Neural cell (in vitro differentiated cells): ENCODE results near the gene SGCD. TPM values are rescaled to one million over a fixed set of nuclear protein-coding genes. Genes with fewer than 3 reads are reported as not detected.

ENCODE experiments used
- H2AFZ ChIP-seq: fragments of 200-600, 300-800 bp; sonication (generic), shearing (Covaris generic); 2 replicates; pipeline ENCODE4 v1.6.0; 2014; ENCODE audit warnings: low read depth, mild to moderate bottlenecking, antibody characterized with exemption, low read length, moderate library complexity
- H3F3A ChIP-seq: fragments of 200-600 bp; shearing (Covaris generic); 2 replicates; pipeline ENCODE4 v1.6.1; 2016; ENCODE audit warnings: mild to moderate bottlenecking, moderate library complexity, mixed read lengths, antibody characterized with exemption, low read length; ENCODE audit not compliant: insufficient read depth, poor library complexity, severe bottlenecking
- H3K27ac ChIP-seq: fragments of 200-600, 300-800 bp; sonication (generic), shearing (Covaris generic); 2 replicates; pipeline ENCODE4 v1.5.1; 2014; ENCODE audit warnings: mild to moderate bottlenecking, low read length, moderate library complexity
- H3K27me3 ChIP-seq: fragments of 300-800, 200-600 bp; sonication (generic), shearing (Covaris generic); 2 replicates; pipeline ENCODE4 v1.6.0; 2014; ENCODE audit warnings: mild to moderate bottlenecking, low read depth, low read length, moderate library complexity; ENCODE audit not compliant: insufficient read depth
- H3K36me3 ChIP-seq: fragments of 300-800, 200-600 bp; sonication (generic), shearing (Covaris generic); 2 replicates; pipeline ENCODE4 v1.5.1; 2014; ENCODE audit warnings: mild to moderate bottlenecking, antibody characterized with exemption, low read length, moderate library complexity; ENCODE audit not compliant: insufficient read depth
- H3K4me2 ChIP-seq: fragments of 300-800, 200-600 bp; sonication (generic), shearing (Covaris generic); 2 replicates; pipeline ENCODE4 v1.6.0; 2014; ENCODE audit warnings: mild to moderate bottlenecking, low read length
- H3K4me3 ChIP-seq: fragments of 300-800, 200-600 bp; sonication (generic), shearing (Covaris generic); 2 replicates; pipeline ENCODE4 v1.5.1; 2014; ENCODE audit warnings: mild to moderate bottlenecking, low read length, moderate library complexity
- H3K79me2 ChIP-seq: fragments of 200-600 bp; shearing (Covaris generic); replicated peaks from 2 replicates; pipeline ENCODE4 v1.6.0; 2014; ENCODE audit warnings: mild to moderate bottlenecking, low read length, moderate library complexity; ENCODE audit not compliant: insufficient read depth
- H3K9ac ChIP-seq: fragments of 300-800, 200-600 bp; sonication (generic), shearing (Covaris generic); 2 replicates; pipeline ENCODE4 v1.6.1; 2016; ENCODE audit warnings: mild to moderate bottlenecking, low read length, mixed read lengths
- H3K9me2 ChIP-seq: fragments of 200-600 bp; shearing (Covaris generic); 2 replicates; pipeline ENCODE4 v1.6.1; 2016; ENCODE audit warnings: mild to moderate bottlenecking, low read length, mixed read lengths; ENCODE audit not compliant: insufficient read depth
- H3K9me3 ChIP-seq: fragments of 200-600, 300-800 bp; sonication (generic), shearing (Covaris generic); 2 replicates; pipeline ENCODE4 v1.6.1; 2016; ENCODE audit warnings: mild to moderate bottlenecking, mixed run types, low read length, moderate library complexity, mixed read lengths
- H4K20me1 ChIP-seq: fragments of 200-600 bp; shearing (Covaris generic); 2 replicates; pipeline ENCODE4 v1.6.1; 2016; ENCODE audit warnings: mild to moderate bottlenecking, mixed run types; ENCODE audit not compliant: insufficient read depth
- EP300 ChIP-seq: fragments of 450-650 bp; conservative IDR thresholded peaks from 2 replicates; pipeline ENCODE4 v1.6.1; 2014; ENCODE audit warnings: antibody characterized with exemption, mild to moderate bottlenecking, moderate library complexity; ENCODE audit not compliant: poor library complexity, severe bottlenecking
- EZH2 ChIP-seq: fragments of 200-600, 300-800 bp; shearing (Covaris generic), sonication (generic); IDR thresholded peaks from 2 replicates; pipeline ENCODE4 v1.6.1; 2014; ENCODE audit warnings: antibody characterized with exemption, low read length, borderline replicate concordance, mild to moderate bottlenecking; ENCODE audit not compliant: insufficient read depth, poor library complexity, severe bottlenecking
- MXI1 ChIP-seq: fragments of 450-650 bp; conservative IDR thresholded peaks from 2 replicates; pipeline ENCODE4 v1.6.1; 2014; ENCODE audit warnings: antibody characterized with exemption, mild to moderate bottlenecking; ENCODE audit not compliant: poor library complexity, severe bottlenecking
- POLR2AphosphoS5 ChIP-seq: IDR thresholded peaks from 2 replicates; pipeline ENCODE4 v1.6.1; 2012
- RAD21 ChIP-seq: fragments of 450-650 bp; conservative IDR thresholded peaks from 2 replicates; pipeline ENCODE4 v1.6.1; 2014; ENCODE audit warnings: antibody characterized with exemption, mild to moderate bottlenecking, moderate library complexity
- SMC3 ChIP-seq: fragments of 450-650 bp; conservative IDR thresholded peaks from 2 replicates; pipeline ENCODE4 v1.6.1; 2014; ENCODE audit warnings: antibody characterized with exemption, mild to moderate bottlenecking, moderate library complexity; ENCODE audit not compliant: poor library complexity
- TAF1 ChIP-seq: IDR thresholded peaks from 2 replicates; pipeline ENCODE4 v1.6.1; 2012; ENCODE audit warnings: low read depth
- polyA plus RNA-seq: library from polyadenylated mRNA; depleted of rRNA; stranded (reverse); fragments of >200 nt; gene quantifications from 2 replicates; pipeline ENCODE4 v1.2.3, GENCODE V29; 2014
- TF ChIP-seq, protein P1 (sequence below): fragments of 450-650 bp; IDR thresholded peaks from 2 replicates; pipeline ENCODE4 v1.5.1; 2014; ENCODE audit warnings: antibody characterized with exemption, mild to moderate bottlenecking, moderate library complexity; ENCODE audit not compliant: poor library complexity, severe bottlenecking
- TF ChIP-seq, protein P2 (sequence below): IDR thresholded peaks from 2 replicates; pipeline ENCODE4 v1.6.1; 2012; ENCODE audit warnings: borderline replicate concordance

The SGCD gene
- polyA plus RNA-seq, 1 donor from 2014 or later: 3.4 TPM

DNA sequence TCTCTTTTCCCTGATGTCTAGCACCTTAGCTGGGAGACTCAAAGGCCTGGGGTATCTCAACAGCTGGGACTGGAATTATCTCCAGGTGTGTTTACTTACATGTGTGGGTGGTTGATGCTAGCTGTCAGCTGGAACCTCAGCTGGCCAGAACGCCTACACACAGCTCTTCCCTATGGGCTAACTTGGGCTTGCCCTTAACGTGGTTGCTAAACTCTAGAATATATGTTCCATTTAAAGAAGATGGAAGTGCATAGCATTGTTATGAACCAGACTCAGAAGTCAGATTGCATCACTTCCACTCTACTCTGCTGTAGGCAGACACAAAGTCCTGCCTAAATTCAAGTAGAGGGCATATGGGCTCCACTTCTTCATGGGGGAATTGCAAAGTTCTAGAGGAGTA, 29.3 kb downstream of the SGCD start:
- no peak overlapping the region for H3K27ac ChIP-seq
- H3K9ac ChIP-seq: no peak overlapping the region
- no peak overlapping the region for H2AFZ ChIP-seq
- no peaks in the 10 kb centered on the region for H3K9me2 ChIP-seq
- no peak overlapping the region for H3K4me3 ChIP-seq
- no peak overlapping the region for H3K4me2 ChIP-seq
- no peaks in the 10 kb centered on the region for H3K36me3 ChIP-seq
- H4K20me1 ChIP-seq: no peaks in the 10 kb centered on the region
- TF ChIP-seq POLR2AphosphoS5: no peak
- no peak for TF ChIP-seq MXI1
- TF ChIP-seq EP300: no peak
- no peak for TF ChIP-seq SMC3
- TF ChIP-seq, protein P1, sequence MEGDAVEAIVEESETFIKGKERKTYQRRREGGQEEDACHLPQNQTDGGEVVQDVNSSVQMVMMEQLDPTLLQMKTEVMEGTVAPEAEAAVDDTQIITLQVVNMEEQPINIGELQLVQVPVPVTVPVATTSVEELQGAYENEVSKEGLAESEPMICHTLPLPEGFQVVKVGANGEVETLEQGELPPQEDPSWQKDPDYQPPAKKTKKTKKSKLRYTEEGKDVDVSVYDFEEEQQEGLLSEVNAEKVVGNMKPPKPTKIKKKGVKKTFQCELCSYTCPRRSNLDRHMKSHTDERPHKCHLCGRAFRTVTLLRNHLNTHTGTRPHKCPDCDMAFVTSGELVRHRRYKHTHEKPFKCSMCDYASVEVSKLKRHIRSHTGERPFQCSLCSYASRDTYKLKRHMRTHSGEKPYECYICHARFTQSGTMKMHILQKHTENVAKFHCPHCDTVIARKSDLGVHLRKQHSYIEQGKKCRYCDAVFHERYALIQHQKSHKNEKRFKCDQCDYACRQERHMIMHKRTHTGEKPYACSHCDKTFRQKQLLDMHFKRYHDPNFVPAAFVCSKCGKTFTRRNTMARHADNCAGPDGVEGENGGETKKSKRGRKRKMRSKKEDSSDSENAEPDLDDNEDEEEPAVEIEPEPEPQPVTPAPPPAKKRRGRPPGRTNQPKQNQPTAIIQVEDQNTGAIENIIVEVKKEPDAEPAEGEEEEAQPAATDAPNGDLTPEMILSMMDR: no peak
- H3K9me3 ChIP-seq: no peaks in the 10 kb centered on the region
- H3F3A ChIP-seq: no peaks in the 10 kb centered on the region
- no peaks in the 10 kb centered on the region for H3K27me3 ChIP-seq
- H3K79me2 ChIP-seq: no peaks in the 10 kb centered on the region

DNA sequence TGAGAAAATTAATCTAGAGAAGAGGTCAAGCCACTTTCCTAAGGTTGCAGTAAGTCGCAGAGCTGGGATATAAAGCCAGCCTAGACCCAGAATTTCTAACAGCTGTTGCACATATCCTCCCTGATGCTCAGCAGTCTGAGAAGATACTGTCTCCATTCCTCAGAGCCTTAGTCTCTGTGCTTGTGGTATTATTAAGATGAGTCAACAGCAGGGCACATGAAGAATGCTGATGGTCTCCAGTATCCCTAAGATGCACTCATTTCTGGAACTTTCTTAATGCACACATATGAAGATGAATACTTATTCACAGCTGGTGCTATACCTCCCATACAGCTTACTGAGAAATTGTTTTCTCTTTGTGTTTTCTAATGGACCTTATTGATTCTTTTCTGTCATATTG, 32.5 kb downstream of the SGCD start:
- H3K4me2 ChIP-seq: no peak overlapping the region
- H3K9me3 ChIP-seq: no peaks in the 10 kb centered on the region

More for the DNA sequence above, 32.5 kb downstream of the SGCD start:
- Histone ChIP-seq H3K27me3 (no peaks in the 10 kb centered on the region), H3F3A (no peaks in the 10 kb centered on the region), H3K79me2 (no peaks in the 10 kb centered on the region), H4K20me1 (no peaks in the 10 kb centered on the region), H3K36me3 (no peaks in the 10 kb centered on the region), H3K9me2 (no peaks in the 10 kb centered on the region), H3K9ac (no peak overlapping the region), H2AFZ (no peak overlapping the region), H3K27ac (no peak overlapping the region), H3K4me3 (no peak overlapping the region)
- no peak for TF ChIP-seq RAD21
- no peak for TF ChIP-seq SMC3
- no peak for TF ChIP-seq EP300
- TF ChIP-seq EZH2: no peak
- TF ChIP-seq TAF1: no peak
- TF ChIP-seq, protein P2, sequence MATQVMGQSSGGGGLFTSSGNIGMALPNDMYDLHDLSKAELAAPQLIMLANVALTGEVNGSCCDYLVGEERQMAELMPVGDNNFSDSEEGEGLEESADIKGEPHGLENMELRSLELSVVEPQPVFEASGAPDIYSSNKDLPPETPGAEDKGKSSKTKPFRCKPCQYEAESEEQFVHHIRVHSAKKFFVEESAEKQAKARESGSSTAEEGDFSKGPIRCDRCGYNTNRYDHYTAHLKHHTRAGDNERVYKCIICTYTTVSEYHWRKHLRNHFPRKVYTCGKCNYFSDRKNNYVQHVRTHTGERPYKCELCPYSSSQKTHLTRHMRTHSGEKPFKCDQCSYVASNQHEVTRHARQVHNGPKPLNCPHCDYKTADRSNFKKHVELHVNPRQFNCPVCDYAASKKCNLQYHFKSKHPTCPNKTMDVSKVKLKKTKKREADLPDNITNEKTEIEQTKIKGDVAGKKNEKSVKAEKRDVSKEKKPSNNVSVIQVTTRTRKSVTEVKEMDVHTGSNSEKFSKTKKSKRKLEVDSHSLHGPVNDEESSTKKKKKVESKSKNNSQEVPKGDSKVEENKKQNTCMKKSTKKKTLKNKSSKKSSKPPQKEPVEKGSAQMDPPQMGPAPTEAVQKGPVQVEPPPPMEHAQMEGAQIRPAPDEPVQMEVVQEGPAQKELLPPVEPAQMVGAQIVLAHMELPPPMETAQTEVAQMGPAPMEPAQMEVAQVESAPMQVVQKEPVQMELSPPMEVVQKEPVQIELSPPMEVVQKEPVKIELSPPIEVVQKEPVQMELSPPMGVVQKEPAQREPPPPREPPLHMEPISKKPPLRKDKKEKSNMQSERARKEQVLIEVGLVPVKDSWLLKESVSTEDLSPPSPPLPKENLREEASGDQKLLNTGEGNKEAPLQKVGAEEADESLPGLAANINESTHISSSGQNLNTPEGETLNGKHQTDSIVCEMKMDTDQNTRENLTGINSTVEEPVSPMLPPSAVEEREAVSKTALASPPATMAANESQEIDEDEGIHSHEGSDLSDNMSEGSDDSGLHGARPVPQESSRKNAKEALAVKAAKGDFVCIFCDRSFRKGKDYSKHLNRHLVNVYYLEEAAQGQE: no peak
- no peak for TF ChIP-seq MXI1
- TF ChIP-seq, protein P1: no peak
- no peak for TF ChIP-seq POLR2AphosphoS5
